Measurements from ENCODE around the gene DBN1.

DNA sequence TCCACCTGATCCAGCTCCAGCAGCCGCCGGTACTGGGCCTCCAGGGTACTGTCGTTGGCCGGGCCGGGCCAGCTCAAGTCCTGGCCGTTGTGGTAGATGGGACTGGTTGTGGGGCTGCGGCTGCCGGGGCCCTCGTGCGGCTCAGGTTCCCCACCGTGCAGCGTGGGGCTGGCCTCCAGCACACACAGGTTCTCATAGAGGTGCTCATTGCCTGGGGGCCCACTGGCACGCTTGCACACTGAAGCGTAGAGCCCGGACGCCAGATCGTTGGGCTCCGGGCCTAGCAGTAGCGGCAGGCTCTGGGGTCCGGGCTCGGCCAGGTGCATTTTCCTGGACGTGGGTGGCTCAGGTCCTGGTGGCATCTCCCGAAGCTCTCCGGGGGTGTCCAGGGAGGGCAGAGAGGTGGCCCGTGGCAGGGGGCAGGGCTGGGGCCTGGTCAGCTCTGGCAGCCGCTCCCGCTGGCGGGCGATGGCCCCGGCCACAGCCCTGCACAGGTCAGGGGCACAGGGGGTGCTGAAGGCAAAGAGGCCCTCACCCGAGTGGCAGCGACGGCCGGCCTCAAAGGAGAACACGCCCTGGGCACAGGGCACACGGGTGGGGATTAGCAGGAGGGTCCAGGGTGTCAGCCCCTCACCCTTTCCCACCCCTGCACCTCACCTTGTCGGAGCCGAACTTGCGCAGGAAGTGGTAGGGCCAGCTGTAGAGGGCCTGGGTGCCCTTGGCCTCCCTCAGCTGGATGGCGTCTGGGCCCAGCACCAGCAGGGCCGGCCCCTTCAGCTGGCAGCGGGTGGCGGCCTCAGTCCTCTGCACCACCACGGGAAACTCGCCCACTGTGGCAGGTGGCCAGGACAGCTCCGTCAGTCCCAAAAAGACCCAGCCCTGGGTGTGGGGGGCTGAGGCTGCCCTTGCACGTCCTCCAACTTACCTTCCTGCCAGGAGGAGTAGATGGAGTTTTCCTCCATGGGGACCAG, 30.9 kb upstream of the DBN1 start:
- TF ChIP-seq EZH2 (IDR thresholded peaks at IDR 0.05; ENCODE audit: insufficient read depth, poor library complexity, severe bottlenecking), result no peak
- no peak for TF ChIP-seq EZH2phosphoT487 (IDR thresholded peaks at IDR 0.05; ENCODE audit: insufficient read depth, low read depth)

Data from GM23248 (cell line).